Subcutaneous abdominal adipose tissue (tissue), 5 donors: Measurements from ENCODE around the gene RIMBP3B.
"Not testable (repeated sequence)": the region's sequence is repeated elsewhere in the genome, so short reads cannot be mapped to it uniquely, and the experiment has no call there.

ENCODE experiments used
- H3K27ac ChIP-seq: one replicate; pipeline ENCODE4 v1.7.0; 2013; ENCODE audit warnings: low read depth, mild to moderate bottlenecking, inconsistent platforms, low read length, moderate library complexity
- H3K27me3 ChIP-seq, 5 donors: one replicate each; pipeline ENCODE4 v1.7.0; 2013; ENCODE audit warnings: low read length in 5 of 5, inconsistent platforms in 1 of 5; ENCODE audit not compliant: control insufficient read depth in 5 of 5, insufficient read depth in 4 of 5
- H3K36me3 ChIP-seq, 5 donors: one replicate each; pipeline ENCODE4 v1.7.0; 2013; ENCODE audit warnings: low read length in 5 of 5; ENCODE audit not compliant: control insufficient read depth in 5 of 5, insufficient read depth in 5 of 5
- H3K4me1 ChIP-seq, 5 donors: one replicate each; pipeline ENCODE4 v1.7.0; 2013; ENCODE audit warnings: low read length in 5 of 5, mild to moderate bottlenecking in 3 of 5, moderate library complexity in 1 of 5; ENCODE audit not compliant: control insufficient read depth in 5 of 5, insufficient read depth in 5 of 5
- H3K4me3 ChIP-seq, 5 donors: one replicate each; pipeline ENCODE4 v1.7.0; 2013; ENCODE audit warnings: low read length in 5 of 5, low read depth in 1 of 5
- H3K9ac ChIP-seq, 5 donors: one replicate each; pipeline ENCODE4 v1.7.0; 2013; ENCODE audit warnings: low read length in 5 of 5, mild to moderate bottlenecking in 4 of 5, moderate library complexity in 3 of 5
- H3K9me3 ChIP-seq, 5 donors: one replicate each; pipeline ENCODE4 v1.7.0; 2013; ENCODE audit warnings: low read length in 5 of 5; ENCODE audit not compliant: control insufficient read depth in 5 of 5
- donor health status: healthy.
- donor health status: healthy.
- donor health status: healthy.
- donor health status: healthy.
- donor health status: healthy.

RIMBP3B gene

DNA sequence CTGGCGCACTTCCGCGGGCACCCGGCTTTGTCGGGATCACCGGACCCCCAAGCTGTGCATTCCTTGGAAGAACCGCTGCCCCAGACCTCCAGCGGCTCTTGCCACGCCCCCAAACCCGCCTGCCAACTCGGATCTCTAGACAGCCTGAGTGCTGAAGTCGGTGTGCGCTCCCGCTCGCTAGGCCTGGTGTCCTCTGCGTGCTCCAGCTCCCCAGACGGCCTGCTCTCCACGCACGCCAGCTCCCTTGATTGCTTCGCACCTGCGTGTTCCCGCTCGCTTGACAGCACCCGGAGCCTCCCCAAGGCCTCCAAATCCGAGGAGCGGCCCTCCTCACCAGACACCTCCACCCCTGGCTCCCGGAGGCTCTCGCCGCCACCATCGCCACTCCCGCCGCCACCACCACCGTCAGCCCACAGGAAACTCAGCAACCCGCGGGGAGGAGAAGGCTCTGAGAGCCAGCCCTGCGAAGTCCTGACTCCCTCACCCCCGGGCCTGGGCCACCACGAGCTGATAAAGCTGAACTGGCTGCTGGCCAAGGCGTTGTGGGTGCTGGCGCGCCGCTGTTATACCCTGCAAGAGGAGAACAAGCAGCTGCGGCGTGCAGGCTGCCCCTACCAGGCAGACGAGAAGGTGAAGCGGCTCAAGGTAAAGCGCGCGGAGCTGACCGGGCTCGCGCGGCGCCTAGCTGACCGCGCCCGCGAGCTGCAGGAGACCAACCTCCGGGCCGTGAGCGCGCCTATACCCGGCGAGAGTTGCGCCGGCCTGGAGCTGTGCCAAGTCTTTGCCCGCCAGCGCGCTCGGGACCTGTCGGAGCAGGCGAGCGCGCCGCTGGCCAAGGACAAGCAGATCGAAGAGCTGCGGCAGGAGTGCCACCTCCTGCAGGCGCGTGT is 1.2 kb downstream of the RIMBP3B start:
- not testable (repeated sequence) for H3K9me3 ChIP-seq, H3K27ac ChIP-seq, H3K27me3 ChIP-seq, H3K36me3 ChIP-seq, H3K9ac ChIP-seq, H3K4me1 ChIP-seq, H3K4me3 ChIP-seq

DNA sequence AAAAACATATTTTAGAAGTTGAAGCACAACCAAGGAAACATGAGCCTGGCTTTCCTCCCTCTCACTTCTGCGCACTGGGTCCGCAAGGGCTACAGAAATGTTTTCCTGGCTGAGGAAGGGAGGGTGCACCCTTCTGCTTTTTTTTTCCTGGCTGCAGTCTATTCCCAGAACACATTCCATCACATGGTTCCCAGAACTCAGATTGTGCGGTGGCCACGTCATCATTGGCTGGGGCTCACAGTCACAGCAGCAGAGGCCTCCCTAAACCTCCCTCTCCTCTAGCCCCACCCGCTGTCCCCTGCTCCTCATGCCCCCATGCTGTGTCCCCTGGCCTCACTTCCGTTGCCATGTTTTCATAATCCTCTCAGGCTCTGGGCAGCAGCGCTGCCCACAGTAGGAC is 5.9 kb downstream of the RIMBP3B start:
- H3K9me3 ChIP-seq, H3K27me3 ChIP-seq, H3K4me3 ChIP-seq, H3K36me3 ChIP-seq, H3K9ac ChIP-seq, H3K4me1 ChIP-seq, H3K27ac ChIP-seq: not testable (repeated sequence)

DNA sequence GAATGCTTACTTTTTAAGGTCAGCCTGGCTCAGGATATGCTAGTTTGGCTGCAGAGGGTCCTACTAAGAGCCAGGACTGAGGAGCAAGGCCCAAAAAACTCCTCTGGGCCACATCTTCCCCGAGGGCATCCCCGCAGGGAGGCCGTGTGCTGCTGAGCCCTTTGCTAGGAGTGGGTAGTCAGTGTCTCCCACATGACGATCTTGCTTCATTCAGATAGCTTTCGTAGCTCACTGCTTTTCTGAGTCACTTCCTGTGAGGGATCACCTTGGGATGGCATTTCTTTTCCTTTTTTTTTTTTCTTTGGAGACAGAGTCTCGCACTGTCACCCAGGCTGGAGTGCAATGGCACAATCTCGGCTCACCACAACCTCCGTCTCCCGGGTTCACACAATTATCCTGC is 6.5 kb downstream of the RIMBP3B start:
- not testable (repeated sequence) for H3K9me3 ChIP-seq, H3K27me3 ChIP-seq, H3K36me3 ChIP-seq, H3K9ac ChIP-seq, H3K4me3 ChIP-seq, H3K27ac ChIP-seq, H3K4me1 ChIP-seq

DNA sequence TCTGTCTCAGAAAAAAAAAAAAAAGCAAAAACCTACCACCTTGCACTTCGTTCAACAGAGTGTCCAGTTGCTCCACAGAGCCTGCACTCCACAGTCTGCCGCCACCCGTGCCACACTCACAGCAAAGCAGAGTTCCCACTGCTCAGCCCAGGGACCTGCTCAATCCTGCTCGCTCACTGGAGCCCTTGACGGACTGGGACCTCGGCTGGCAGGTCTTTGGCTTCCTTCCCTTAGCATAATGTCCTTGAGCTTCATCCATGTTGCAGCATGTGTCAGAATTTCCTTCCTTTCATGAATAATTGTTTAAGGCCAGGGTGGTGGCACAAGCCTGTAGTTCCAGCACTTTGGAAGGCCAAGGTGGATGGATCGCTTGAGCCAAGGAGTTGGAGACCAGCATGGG is 11.1 kb downstream of the RIMBP3B start:
- not testable (repeated sequence) for H3K4me3 ChIP-seq, H3K36me3 ChIP-seq, H3K27me3 ChIP-seq, H3K9ac ChIP-seq, H3K27ac ChIP-seq, H3K4me1 ChIP-seq, H3K9me3 ChIP-seq

DNA sequence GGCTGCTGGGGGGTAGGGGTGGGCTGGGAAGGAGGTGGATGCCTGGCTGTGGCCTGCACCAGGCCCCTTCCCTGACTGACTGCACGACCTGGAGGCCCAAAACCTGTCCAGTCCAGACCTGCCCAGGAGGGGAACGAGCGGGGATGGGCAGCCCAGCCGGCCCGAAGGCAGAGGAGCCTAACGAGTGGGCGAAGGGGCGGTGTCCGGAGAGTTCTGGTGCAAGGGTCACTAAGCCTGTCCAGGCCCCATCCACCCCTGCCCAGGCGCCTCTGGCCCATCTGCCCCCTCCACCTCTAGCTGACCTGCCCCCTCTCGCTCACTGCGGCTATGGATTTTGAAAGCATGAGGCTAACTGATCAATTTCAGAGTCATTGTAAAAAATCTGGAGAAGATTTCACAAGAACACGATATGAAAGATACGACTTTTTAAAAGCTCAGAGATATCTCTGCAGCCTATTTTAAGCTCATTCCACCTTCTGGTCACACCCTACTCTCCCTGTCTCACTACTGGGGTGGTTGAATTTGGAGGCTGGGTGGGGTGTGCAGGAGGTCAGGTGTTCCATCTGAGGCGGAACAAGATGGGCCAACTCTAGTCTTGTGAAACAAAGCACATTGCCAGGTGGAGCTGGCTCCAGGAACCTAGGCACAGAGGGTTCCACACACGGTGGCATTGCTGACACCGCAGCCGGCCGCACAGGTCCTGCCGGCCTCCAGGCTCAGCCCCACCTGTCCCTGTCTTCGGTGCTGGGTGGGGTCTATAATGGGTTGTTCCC is 17.8 kb downstream of the RIMBP3B start:
- not testable (repeated sequence) for H3K4me1 ChIP-seq, H3K4me3 ChIP-seq, H3K27me3 ChIP-seq, H3K9ac ChIP-seq, H3K27ac ChIP-seq, H3K9me3 ChIP-seq, H3K36me3 ChIP-seq

DNA sequence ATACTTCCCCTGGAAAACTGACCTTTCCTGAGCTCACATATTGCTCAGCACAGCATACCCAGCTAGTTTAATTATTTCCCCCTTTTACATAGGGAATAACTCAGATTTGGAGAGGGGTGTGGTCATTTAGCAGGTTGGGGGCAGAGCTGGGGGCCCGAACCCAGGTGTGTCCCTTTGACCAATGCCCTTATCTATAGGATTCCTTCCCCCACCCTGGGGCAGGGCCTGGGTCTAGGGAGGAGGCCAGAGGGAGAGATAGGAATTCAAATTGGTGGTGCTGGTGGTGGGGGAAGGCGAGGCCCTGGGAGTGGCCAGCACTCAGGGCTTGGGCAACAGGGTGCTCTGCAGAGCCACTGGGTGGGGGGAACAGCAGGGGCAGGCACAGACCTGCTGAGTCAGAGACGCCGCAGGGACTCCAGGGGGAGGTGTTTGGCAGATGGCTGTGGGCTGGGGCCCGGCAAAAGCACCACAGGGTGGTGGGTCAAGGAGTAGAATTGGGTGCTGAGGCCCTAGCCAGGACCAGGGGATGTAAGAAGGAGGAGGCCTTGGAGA is 19.3 kb downstream of the RIMBP3B start:
- H3K9ac ChIP-seq, H3K4me3 ChIP-seq, H3K9me3 ChIP-seq, H3K4me1 ChIP-seq, H3K27me3 ChIP-seq, H3K36me3 ChIP-seq, H3K27ac ChIP-seq: not testable (repeated sequence)

DNA sequence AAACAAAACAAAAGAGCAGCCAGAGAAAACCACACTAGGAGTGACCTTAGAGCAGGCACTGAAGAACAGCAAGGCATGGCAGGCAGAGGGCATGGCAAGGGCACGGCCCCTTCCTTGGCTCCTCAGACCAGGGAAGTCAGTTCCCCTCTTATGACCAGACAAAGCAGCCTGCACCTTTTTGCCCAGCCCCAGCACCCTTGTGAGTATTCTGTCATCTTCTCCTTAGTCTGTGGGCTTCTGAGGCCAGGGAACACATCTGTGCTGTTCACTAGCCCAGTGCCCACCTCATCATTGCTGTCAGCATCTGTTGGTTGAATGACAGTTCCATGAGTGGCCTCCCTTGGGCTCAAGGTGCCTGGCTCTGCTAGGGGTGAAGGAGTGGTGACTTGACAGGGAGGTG is 23.6 kb downstream of the RIMBP3B start:
- H3K4me3 ChIP-seq, H3K9me3 ChIP-seq, H3K9ac ChIP-seq, H3K27ac ChIP-seq, H3K4me1 ChIP-seq, H3K27me3 ChIP-seq, H3K36me3 ChIP-seq: not testable (repeated sequence)

DNA sequence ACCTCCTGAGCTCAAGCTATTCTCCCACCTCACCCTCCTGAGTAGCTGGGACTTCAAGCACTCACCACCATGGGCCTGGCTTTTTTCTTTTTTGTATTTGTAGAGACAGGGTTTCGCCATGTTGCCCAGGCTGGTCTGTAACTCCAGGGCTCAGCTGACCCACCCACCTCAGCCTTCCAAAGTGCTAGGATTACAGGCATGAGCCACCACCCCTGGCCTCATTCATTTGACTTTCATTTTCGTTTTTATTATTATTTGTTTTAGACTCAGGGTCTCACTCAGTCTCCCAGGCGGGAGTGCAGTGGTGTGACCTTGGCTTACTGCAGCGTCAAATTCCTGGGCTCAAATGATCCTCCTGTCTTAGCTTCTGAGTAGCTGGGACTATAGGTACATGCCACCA is 24.2 kb downstream of the RIMBP3B start:
- H3K36me3 ChIP-seq, H3K9ac ChIP-seq, H3K27me3 ChIP-seq, H3K9me3 ChIP-seq, H3K4me1 ChIP-seq, H3K4me3 ChIP-seq, H3K27ac ChIP-seq: not testable (repeated sequence)

DNA sequence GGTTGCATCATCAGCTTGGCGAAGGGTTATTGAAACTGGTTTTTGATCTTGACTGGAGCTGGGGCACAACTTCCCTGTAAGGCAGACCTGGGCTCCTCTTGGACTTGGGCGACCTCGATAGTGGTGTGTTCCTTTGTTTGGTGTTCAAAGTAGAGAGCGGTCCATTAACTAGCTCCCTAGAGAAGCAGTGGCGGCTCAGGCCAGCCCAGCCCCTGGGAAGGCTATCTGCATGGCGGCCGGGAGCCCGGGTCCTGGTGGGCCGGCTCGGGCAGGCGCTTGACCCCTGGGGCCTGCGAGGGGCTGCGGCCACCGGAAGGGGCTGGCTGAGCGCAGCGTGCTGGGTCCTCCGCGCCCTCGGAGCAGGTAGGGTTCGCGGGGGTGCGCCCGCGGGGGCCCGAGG is 32.8 kb downstream of the RIMBP3B start:
- not testable (repeated sequence) for H3K4me1 ChIP-seq, H3K4me3 ChIP-seq, H3K27me3 ChIP-seq, H3K36me3 ChIP-seq, H3K27ac ChIP-seq, H3K9ac ChIP-seq, H3K9me3 ChIP-seq

DNA sequence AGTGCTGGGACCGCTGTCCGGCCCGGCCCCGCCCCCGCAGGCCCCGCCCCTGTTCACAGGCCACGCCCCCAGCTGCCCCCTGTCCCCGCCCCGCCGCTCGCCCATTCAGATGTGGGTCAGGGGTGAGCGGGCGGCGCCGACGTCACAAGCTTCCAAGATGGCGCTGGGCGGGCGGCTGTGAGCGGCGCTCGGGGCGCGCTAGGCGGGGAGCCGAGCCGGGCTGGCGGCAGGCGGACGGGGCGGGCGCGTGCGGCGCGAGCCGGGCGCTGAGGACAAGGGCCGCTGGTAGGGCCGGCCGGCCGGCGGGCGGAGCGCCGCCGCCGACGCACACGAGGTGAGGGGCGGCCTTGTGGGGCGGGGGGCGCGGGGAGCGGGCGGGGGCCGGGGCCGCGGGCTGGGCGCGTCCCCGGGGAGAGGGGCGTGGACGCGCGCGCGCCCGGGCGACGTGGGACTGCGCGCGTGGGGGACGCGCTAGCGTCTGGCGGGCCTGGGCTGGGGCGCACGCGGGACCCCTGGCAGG is 33.7 kb downstream of the RIMBP3B start, which contains the start of gene HIC2:
TSS of gene HIC2 (plus strand) at position 145 of the 520 bp plus-strand sequence. CDS start 25,461 bp downstream, outside the sequence.
- not testable (repeated sequence) for H3K9me3 ChIP-seq, H3K27me3 ChIP-seq, H3K27ac ChIP-seq, H3K4me1 ChIP-seq, H3K9ac ChIP-seq, H3K36me3 ChIP-seq
- H3K4me3 ChIP-seq, result peak within 1 kb of the TSS in 3 of 5 donors; percentile 42 to 56 (median 49)
